Measurements from ENCODE around the gene R3HDM4.
"Not testable (repeated sequence)": the region's sequence is repeated elsewhere in the genome, so short reads cannot be mapped to it uniquely, and the experiment has no call there.

The R3HDM4 gene

DNA sequence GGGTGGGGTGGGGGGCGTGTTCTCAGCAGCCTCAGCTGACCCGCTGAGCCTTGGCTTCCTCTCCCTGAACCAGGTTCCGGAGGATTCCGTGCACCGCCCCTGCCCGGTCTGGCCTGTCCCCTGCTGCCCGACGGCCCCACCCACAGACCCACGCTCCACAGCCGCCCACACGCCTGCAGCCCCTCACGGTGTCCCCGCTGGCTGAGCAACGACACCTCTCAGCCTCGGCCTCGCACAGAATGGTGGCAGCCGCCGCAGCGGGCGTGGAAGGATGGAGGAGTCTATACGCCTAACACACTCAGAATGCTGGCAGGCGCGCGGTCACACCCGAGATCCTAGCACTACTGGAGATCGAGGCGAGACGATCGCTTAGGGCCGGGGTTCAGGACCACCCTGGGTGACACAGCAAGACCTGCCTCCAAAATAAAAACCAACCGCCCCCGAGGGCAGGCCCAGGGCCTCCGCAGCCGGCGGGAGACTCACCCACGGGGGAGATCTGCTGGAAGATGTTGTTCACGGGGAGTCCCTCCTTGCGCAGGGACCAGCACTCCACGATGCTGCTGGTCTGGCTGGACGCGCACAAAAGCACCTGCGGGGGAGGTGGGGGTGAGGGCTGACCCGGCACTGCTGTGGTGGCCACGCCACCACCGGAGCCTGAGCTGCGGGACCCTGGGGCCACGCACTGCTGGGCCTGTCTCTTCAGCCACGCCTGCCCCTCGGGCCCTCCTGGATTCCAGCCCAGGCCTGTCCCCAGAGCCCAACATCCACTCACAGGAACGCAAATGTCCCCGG is 28.4 kb downstream of the R3HDM4 start:
- DNase-seq (ENCODE audit: low spot score): no peak
- in situ Hi-C loops (cut with MboI; ENCODE audit: low sequenced_read_pairs, unreplicated experiment): no loop called here

DNA sequence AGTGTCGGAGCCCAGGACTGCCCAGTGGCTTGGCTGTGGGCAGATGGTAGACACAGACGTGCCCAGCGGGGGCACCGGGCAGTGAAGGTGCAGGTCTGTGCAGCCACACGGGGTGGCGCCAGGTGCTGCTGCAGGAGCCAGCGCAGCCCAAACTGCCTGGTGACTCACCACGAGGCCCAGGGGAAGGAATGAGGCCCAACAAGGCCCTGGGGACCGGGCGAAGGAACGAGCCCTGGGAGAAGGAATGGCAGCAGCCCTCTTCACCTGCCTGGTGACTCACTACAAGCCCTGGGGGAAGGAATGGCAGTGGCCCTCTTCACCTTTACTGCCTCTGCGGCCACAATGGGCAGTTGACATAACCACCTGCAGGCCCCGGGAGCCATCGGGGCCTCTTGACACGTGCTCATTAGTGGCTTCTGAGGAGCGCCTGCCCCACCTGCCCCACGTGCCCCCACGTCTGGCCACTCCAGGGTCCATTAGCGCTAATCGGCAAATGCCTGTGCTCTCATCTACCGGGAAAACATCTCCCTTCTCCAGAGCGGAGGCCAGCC is 29.3 kb downstream of the R3HDM4 start:
- TF ChIP-seq, protein P1, sequence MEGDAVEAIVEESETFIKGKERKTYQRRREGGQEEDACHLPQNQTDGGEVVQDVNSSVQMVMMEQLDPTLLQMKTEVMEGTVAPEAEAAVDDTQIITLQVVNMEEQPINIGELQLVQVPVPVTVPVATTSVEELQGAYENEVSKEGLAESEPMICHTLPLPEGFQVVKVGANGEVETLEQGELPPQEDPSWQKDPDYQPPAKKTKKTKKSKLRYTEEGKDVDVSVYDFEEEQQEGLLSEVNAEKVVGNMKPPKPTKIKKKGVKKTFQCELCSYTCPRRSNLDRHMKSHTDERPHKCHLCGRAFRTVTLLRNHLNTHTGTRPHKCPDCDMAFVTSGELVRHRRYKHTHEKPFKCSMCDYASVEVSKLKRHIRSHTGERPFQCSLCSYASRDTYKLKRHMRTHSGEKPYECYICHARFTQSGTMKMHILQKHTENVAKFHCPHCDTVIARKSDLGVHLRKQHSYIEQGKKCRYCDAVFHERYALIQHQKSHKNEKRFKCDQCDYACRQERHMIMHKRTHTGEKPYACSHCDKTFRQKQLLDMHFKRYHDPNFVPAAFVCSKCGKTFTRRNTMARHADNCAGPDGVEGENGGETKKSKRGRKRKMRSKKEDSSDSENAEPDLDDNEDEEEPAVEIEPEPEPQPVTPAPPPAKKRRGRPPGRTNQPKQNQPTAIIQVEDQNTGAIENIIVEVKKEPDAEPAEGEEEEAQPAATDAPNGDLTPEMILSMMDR (IDR thresholded peaks at IDR 0.05; ENCODE audit: borderline replicate concordance, control extremely low read depth, extremely low read depth, insufficient read depth, missing control alignments): no peak
- no peak for DNase-seq (ENCODE audit: low spot score)
- in situ Hi-C loops (cut with MboI; ENCODE audit: low sequenced_read_pairs, unreplicated experiment): no loop called here

More for the DNA sequence above, 28.4 kb downstream of the R3HDM4 start:
- TF ChIP-seq, protein P1 (IDR thresholded peaks at IDR 0.05; ENCODE audit: borderline replicate concordance, control extremely low read depth, extremely low read depth, insufficient read depth, missing control alignments): no peak

DNA sequence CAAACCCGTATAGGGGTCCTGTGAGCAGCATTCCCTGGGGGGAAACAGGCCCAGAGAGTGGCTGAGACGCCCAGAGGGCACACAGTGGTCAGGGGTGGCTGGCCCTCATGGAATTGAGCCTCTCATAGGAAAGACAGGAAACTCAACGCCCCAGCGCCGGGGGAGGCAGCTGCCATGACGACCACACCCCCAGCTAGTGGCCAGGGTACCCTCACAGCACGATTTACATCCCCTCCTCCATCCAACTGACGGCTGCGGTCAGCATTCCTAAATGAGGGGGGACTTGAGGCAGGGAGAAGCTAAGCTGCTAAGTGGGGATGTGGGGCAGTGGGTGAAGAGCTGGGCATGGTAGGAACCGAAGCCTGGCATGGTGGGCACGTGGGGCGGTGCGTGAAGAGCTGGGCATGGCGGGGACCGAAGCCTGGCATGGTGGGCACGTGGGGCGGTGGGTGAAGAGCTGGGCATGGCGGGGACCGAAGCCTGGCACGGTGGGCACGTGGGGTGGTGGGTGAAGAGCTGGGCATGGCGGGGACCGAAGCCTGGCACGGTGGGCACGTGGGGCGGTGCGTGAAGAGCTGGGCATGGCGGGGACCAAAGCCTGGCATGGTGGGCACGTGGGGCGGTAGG is 30.0 kb downstream of the R3HDM4 start:
- TF ChIP-seq, protein P1 (IDR thresholded peaks at IDR 0.05; ENCODE audit: borderline replicate concordance, control extremely low read depth, extremely low read depth, insufficient read depth, missing control alignments): no peak
- no peak for DNase-seq (ENCODE audit: low spot score)
- in situ Hi-C loops (cut with MboI; ENCODE audit: low sequenced_read_pairs, unreplicated experiment): no loop called here

DNA sequence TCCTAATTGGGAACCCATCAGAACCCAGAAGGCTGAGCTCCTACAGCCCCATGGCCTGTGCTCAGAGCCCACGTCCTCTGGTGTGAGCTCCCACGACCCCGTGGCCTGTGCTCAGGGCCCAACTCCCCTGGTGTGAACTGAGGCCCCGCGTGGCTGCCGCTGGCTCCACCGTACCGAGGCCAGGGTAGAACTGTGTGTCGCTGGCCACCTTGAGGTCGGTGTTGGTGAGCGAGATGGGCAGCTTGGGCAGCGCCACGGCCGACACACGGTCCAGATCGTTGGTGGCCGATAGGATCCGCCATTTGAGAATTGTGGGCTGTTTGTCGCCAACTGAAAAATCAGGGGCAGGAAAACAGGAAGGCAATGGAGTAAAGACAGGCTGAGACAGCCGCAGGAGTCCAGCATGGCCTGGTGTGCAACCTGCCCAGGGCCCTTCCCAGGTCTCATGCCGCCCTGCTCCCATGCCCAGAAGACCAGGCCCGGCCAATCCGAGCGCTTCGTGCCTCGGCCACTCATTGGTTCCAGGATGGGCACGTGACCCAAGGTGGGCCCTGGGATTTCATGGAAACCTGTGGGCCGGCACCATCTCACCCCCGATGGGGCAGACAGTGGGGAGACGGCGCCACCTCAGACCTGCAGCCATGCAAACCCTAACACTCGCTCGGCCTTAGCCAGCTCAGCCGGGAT is 31.5 kb downstream of the R3HDM4 start:
- no peak for DNase-seq (ENCODE audit: low spot score)
- in situ Hi-C loops (cut with MboI; ENCODE audit: low sequenced_read_pairs, unreplicated experiment): no loop called here
- TF ChIP-seq, protein P1 (IDR thresholded peaks at IDR 0.05; ENCODE audit: borderline replicate concordance, control extremely low read depth, extremely low read depth, insufficient read depth, missing control alignments): no peak

DNA sequence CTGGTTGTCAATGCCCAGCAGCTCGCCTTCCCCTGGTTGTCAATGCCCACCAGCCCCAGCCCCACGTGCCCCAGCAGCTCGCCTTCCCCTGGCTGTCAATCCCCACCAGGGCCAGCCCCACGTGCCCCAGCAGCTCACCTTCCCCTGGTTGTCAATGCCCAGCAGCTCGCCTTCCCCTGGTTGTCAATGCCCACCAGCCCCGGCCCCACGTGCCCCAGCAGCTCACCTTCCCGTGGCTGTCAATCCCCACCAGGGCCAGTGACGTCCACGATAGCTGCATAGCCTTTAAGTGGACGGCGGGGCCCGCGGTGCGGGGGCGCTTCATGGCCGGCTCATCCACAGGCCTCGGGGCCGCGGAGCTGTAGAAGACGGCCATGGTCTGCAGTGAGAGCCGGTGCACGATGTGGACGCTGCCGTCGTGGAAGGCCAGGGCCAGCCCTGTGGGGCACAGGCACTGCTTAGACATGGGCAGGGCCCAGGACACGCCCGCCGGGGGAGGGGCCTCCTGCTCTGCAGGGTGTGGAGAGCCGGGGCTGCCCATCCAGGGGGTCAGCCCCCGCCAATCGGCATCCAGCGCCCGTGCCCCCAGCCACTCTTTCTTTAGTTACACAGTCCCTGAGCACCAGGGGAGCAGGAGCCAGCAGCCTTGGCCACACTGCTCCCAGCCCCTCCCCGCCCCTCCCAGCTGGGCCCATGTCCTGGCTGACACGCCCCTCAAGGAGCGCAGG is 33.1 kb downstream of the R3HDM4 start:
- DNase-seq (ENCODE audit: low spot score): no peak
- in situ Hi-C loops (cut with MboI; ENCODE audit: low sequenced_read_pairs, unreplicated experiment): no loop called here
- TF ChIP-seq, protein P1 (IDR thresholded peaks at IDR 0.05; ENCODE audit: borderline replicate concordance, control extremely low read depth, extremely low read depth, insufficient read depth, missing control alignments): no peak

DNA sequence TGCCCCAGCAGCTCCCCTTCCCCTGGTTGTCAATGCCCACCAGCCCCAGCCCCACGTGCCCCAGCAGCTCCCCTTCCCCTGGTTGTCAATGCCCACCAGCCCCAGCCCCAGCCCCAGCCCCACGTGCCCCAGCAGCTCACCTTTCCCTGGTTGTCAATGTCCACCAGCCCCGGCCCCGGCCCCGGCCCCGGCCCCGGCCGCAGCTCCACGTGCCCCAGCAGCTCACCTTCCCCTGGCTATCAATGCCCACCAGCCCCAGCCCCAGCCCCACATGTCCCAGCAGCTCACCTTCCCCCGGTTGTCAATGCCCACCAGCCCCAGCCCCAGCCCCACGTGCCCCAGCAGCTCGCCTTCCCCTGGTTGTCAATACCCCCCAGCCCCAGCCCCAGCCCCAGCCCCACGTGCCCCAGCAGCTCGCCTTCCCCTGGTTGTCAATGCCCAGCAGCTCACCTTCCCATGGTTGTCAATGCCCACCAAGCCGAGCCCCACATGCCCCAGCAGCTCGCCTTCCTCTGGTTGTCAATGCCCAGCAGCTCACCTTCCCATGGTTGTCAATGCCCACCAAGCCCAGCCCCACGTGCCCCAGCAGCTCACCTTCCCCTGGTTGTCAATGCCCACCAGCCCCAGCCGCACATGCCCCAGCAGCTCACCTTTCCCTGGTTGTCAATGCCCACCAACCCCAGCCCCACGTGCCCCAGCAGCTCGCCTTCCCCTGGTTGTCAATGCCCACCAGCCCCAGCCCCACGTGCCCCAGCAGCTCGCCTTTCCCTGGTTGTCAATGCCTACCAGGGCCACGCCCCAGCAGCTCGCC is 34.1 kb downstream of the R3HDM4 start:
- in situ Hi-C loops (cut with MboI; ENCODE audit: low sequenced_read_pairs, unreplicated experiment); DNase-seq (ENCODE audit: low spot score): not testable (repeated sequence)

DNA sequence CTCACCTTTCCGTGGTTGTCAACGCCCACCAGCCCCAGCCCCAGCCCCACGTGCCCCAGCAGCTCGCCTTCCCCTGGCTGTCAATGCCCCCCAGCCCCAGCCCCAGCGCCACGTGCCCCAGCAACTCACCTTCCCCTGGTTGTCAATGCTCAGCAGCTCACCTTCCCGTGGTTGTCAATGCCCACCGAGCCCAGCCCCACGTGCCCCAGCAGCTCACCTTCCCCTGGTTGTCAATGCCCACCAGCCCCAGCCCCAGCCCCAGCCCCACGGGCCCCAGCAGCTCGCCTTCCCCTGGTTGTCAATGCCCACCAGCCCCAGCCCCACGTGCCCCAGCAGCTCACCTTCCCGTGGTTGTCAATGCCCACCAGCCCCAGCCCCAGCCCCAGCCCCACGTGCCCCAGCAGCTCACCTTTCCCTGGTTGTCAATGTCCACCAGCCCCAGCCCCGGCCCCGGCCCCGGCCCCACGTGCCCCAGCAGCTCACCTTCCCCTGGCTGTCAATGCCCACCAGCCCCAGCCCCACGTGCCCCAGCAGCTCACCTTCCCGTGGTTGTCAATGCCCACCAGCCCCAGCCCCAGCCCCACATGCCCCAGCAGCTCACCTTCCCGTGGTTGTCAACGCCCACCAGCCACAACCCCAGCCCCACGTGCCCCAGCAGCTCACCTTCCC is 34.9 kb downstream of the R3HDM4 start:
- in situ Hi-C loops (cut with MboI; ENCODE audit: low sequenced_read_pairs, unreplicated experiment); DNase-seq (ENCODE audit: low spot score): not testable (repeated sequence)
